HK-2 (cell line): Measurements from ENCODE around the gene PTPRG.
"Not testable (repeated sequence)": the region's sequence is repeated elsewhere in the genome, so short reads cannot be mapped to it uniquely, and the experiment has no call there.

Experiments used
- DNase-seq: peaks from one replicate; pipeline ENCODE4 v3.0.0-alpha.2; 2018; ENCODE audit not compliant: unreplicated experiment

Gene PTPRG

GRCh38 chr3:61796911-61797310 lies 235.5 kb downstream of the PTPRG start:
- no peak for DNase-seq

- no peak for DNase-seq
These were observed 241.4 kb downstream of the PTPRG start for GRCh38 chr3:61802772-61803171.

- no peak for DNase-seq
These were observed 242.6 kb downstream of the PTPRG start for GRCh38 chr3:61803983-61804382.

DNA sequence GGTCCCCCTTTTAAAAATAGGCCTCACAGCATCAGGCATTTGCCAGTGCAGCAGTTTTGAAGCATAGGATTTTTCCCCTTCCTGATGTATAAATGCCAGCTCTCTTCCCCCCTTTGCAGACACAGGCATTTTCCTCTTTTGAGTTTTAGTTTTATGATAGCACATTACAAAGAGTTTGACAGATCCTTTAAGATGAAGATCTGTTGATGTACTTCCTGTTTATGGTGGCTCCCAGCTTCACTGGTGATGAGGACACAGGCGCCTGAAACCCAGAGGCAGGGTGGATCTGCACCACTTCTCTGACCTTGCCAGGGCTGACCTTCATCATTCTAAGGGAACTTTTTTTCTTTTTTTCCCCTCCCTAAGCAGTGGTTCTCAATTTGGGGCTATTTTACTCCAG lies 243.4 kb downstream of the PTPRG start:
- DNase-seq = no peak

DNA sequence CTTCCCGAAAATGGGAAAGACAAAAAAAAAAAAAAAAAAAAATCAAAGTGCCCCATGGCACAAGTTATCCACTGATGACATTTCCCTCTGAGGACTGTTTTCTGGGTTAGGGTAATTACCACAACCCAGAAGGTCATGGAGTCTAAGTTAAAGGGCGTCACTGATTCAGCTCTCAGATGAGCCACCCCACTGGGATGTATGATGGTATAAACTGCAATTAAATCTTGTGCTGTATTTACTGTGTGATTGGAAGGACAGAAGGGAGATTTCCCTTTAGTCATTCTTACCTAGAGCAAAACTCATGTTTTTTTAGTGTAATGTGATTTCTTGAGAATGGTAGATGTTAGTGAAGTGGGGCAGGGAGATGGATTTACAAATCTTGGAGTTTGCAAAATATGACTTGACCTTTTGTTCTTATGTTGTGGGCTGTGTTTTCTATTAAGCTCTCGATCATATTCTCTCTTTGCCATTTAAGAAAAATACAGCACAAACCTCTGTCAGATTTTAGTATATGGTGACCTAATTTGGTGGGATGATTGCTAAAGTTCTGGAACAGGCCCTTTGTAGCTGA lies 244.2 kb downstream of the PTPRG start:
- DNase-seq = no peak

- no peak for DNase-seq
These were observed 245.4 kb downstream of the PTPRG start for GRCh38 chr3:61806810-61807209.

GRCh38 chr3:61807865-61808276 lies 246.5 kb downstream of the PTPRG start:
- no peak for DNase-seq

- DNase-seq = no peak
These were observed 247.2 kb downstream of the PTPRG start for GRCh38 chr3:61808526-61808925.

GRCh38 chr3:61808999-61809398 lies 247.6 kb downstream of the PTPRG start:
- DNase-seq = no peak

GRCh38 chr3:61809879-61810278 lies 248.5 kb downstream of the PTPRG start:
- DNase-seq = no peak

- no peak for DNase-seq
These were observed 249.7 kb downstream of the PTPRG start for GRCh38 chr3:61810953-61811497.

DNA sequence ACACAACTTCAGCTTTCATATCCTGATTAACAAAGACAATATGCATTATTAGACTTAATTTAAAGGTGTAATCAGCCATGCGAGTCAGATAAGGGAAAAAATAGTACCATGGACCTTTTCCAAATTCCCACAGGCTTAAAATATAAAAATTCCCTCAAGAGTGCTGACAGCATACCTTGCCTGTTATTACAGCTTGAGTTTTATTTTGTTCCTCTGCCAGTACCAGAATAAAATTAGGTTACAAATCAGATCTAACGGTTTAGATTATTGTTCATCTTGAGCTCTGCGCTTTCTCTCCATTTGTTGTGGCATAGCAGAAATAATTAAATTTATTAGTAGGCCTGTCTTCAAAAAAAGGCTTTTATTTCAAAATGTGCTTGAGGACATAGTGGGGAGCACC lies 250.3 kb downstream of the PTPRG start:
- DNase-seq = no peak

GRCh38 chr3:61812085-61812484 lies 250.7 kb downstream of the PTPRG start:
- DNase-seq = no peak

DNA sequence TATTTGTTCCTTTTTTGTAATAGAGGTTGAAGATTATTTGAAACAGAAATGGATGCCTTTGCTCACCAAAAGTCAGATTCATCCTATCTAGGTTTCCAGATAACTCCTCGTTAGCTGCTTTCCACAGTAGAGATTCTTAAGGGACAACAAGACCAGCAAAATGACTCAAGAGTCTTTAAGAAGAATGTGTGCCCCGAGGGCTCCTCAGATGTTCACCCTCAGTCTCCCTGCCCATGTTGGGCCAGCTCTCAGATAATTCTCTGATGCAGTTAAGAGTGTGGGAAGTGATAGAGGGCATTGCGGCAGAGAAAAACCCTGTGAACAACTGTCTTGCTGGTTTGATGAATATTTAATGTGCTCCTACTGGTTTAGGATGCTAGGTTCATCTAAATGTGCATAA lies 251.1 kb downstream of the PTPRG start:
- no peak for DNase-seq

DNA sequence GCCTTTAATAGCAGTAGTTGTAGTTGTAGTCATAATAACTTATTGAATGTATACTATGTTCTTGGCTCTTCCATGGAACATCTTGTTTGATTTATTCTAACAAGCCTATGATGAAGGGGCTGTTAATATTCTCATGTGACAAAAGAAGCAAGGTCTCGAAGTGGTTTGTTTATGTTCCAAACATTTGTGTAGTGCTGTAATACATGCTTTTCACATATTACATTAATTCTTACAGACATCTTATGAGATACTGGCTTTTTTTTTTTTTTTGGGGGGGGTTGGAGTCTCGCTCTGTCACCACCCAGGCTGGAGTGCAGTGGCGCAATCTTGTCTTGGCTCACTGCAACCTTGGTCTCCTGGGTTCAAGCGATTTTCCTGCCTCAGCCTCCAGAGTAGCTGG lies 252.3 kb downstream of the PTPRG start:
- DNase-seq = no peak

DNA sequence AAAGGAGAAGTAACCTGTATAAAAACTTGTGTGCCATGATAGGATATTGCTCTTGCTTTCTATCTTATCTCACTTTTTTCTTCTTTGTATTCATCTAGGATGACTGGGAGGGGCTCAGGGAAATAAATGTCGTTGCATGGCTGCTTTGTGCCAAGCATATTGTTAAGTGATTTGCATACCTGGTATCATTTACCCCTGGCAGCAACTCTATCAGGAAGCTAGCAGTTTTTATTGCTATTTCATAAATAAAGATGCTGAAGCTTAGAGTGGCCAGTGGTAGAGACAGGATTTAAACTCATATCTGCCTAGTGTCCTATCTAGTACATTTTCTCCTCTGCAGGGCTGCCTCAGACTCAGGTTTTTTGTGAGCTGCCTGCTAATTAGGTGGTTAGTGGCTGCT lies 253.3 kb downstream of the PTPRG start:
- no peak for DNase-seq

GRCh38 chr3:61816304-61816703 lies 254.9 kb downstream of the PTPRG start:
- not testable (repeated sequence) for DNase-seq

DNA sequence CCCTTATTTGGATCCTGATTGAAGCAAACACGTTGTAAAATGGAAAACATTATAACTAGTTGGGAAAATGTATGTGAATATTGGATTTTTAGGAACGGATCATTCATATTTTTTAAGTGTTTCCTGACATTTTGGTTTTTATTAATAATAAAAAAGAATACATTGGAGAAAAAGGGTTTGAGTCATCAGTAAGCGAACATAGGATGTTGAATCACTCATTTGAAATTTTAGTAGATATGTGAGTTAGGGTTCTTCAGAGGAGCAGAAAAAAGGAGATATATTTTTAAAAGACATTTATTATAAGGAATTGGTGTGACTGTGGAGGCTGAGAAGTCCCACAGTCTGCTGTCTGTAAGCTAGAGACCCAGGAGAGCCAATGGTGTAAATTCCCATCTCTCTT lies 258.5 kb downstream of the PTPRG start:
- no peak for DNase-seq

DNA sequence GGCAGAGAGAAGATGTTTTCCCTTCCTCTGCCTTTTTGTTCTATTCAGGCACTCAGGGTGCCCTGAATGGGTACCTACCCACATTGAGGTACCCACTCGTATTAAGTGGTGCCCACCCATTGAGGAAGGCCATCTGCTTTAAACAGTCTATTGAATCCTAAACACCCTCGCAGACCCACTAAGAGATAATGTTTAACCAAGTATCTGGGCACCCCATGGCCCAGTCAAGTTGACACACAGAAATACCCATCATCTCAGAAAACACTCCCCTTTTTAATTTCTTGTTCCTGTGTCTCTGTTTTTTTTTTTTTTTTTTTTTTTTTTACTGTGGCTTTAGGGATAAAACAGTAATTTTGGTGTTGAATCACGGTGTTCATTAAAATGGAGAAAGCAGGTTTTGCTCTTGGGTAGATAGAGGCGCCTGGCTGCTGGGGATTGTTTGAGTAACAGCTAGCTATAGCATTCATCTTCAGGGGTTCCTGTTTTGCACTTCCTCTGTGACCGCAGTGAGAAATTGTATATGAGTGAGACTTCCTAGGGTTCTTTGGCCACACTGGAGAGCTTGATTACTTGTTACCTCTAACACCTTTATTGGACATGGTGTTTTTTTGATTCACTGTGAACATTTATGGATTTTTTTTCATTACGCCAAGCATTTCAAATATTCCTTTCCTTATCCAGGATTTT lies 259.1 kb downstream of the PTPRG start:
- DNase-seq = no peak

GRCh38 chr3:61821823-61822251 lies 260.5 kb downstream of the PTPRG start:
- DNase-seq = no peak

- DNase-seq = no peak
These were observed 261.2 kb downstream of the PTPRG start for GRCh38 chr3:61822588-61822987.

DNA sequence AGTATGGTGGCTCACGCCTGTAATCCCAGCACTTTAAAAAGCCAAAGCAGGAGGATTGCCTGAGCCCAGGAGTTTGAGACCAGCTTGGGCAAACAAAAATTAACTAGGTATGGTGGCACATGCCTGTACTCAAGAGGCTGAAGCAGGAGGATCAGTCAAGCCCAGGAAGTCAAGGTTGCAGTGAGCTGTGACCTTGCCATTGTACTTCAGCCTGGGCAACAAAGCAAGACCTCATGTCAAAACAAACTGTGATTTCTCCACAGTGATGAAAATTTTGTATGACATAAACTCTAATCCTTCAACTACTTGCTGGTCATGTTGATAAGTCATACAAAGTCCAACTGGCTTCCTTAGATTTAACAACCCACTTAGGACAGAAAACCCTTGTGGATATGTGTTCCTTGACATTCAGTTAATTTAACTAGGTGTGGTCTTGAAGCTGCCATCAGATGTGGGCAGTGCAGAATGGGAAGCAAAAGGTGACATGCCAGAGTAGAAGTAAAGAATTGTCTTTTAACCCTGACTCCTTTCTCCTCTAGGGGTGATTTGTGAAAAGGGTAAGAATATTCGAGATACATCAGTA lies 263.3 kb downstream of the PTPRG start:
- peak; percentile 23 for DNase-seq

- DNase-seq = no peak
These were observed 264.8 kb downstream of the PTPRG start for GRCh38 chr3:61826161-61826560.
